Activated T-helper 17 cell treated with anti-CD3 and anti-CD28 coated beads, Interleukin-2, amount 50 U/mL, for 72 hours (primary cell): ENCODE results near the gene GP1BB. TPM values are rescaled to one million over a fixed set of nuclear protein-coding genes. Genes with fewer than 3 reads are reported as not detected.

Experiments used
- ATAC-seq: fragments of 150-1000 bp; cut with Tn5 transposase; replicated peaks from 2 replicates; pipeline ENCODE4 v1.10.0; 2021; ENCODE audit warnings: mild to moderate bottlenecking, moderate library complexity
- H3K27ac Mint-ChIP-seq: one replicate; pipeline ENCODE4 v1.8.0; 2022; ENCODE audit warnings: mixed read lengths
- H3K27me3 Mint-ChIP-seq: one replicate; pipeline ENCODE4 v1.8.0; 2022; ENCODE audit warnings: mixed read lengths
- H3K36me3 Mint-ChIP-seq: one replicate; pipeline ENCODE4 v1.8.0; 2022; ENCODE audit warnings: low read depth, mild to moderate bottlenecking, mixed read lengths
- H3K4me1 Mint-ChIP-seq: one replicate; pipeline ENCODE4 v1.8.0; 2022; ENCODE audit warnings: mixed read lengths
- H3K4me3 Mint-ChIP-seq: one replicate; pipeline ENCODE4 v1.8.0; 2022; ENCODE audit warnings: mild to moderate bottlenecking, mixed read lengths
- H3K9me3 Mint-ChIP-seq: one replicate; pipeline ENCODE4 v1.8.0; 2022; ENCODE audit warnings: mixed read lengths
- total RNA-seq, 2 donors: library from RNA; stranded (reverse); gene quantifications; one replicate each; pipeline ENCODE4 v1.2.3, GENCODE V29; 2022

GP1BB gene
- total RNA-seq, 2 donors from 2014 or later = not detected

- Mint-ChIP-seq H3K27me3 (peaks cover 3% of the 10 kb centered on the region), H3K9me3 (no peaks in the 10 kb centered on the region), H3K36me3 (no peaks in the 10 kb centered on the region), H3K4me3 (no peak overlapping the region), H3K27ac (no peak overlapping the region), H3K4me1 (no peaks in the 10 kb centered on the region)
- no peak for ATAC-seq
These were observed 18.9 kb upstream of the GP1BB start for GRCh38 chr22:19704355-19705015.

- Mint-ChIP-seq H3K27ac (no peak overlapping the region), H3K27me3 (peaks cover 3% of the 10 kb centered on the region), H3K4me3 (no peak overlapping the region), H3K4me1 (no peaks in the 10 kb centered on the region), H3K36me3 (no peaks in the 10 kb centered on the region), H3K9me3 (no peaks in the 10 kb centered on the region)
- ATAC-seq = no peak
These were observed 18.0 kb upstream of the GP1BB start for GRCh38 chr22:19705181-19705934.

DNA sequence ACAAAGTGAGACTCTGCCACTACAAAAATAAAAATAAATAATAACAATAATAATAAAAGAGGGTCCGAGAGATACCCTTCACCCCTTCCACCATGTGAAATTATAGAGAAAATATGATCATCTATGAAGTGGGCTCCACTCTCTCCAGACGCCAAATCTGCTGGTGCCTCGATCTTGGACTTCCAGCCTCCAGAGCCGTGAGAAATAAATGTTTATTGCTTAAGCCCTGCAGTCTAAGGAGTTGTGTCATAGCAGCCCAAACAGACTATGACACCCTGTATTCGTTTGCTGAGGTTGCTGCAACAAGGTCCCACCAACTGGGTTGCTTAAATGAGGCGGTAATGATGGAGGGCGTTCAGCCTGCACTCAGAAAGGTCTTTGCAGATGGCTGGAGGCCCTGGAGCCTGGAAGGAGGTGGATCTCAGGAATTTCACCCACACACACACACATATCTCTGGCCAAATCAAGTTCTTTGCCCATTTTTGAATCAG, 16.6 kb upstream of the GP1BB start:
- no peak for ATAC-seq
- Mint-ChIP-seq H3K4me3 (no peak overlapping the region), H3K9me3 (no peaks in the 10 kb centered on the region), H3K36me3 (no peaks in the 10 kb centered on the region), H3K27me3 (peaks cover 3% of the 10 kb centered on the region), H3K27ac (no peak overlapping the region), H3K4me1 (no peaks in the 10 kb centered on the region)

DNA sequence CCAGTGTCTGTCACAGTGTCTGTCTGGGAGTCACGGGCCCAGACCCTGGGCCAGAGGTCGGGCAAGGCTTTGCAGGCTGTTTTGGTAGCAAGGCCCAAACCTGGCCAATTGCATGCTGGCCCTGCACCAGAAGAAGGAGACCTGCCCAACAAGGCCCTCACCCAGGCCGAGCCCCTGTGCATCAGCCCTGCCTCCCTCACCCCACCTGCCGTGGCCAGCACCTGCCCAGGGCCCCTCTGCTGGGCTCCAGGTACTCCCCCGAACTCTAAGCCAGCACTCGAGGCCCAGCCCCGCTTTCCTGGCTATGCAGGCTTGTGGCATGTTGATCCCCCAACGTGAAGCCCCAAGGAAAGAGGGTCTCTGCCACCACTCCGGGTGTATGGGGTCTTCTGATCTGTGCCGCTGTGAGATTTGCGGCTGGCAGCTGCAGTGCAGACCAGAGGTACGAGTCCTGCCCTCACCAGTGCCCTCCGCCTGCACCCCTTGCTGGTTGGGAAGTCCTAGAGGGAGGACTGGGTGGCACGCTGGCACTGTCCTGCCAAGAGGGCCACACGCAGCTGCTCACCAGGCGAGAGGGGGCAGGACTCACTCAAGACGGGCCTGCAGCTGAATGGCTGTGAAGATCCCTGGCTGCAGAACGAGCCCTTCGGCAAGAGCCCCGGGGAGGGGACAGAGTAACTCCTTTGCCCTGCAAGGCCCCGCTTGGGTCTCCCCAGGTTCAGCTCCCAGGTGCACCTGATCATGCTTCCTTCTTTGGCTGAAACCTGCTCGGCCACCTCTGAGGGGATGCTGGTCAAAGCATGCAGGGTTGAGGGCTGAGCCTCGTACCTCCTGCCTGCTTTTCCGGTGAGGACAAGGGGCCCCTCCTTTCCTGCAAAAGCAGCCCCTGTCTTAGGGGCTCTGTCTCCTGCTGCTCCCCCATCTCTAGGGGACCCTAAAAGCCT, 15.7 kb upstream of the GP1BB start:
- Mint-ChIP-seq H3K9me3 (no peaks in the 10 kb centered on the region), H3K4me3 (no peak overlapping the region), H3K27ac (no peak overlapping the region), H3K4me1 (no peaks in the 10 kb centered on the region), H3K36me3 (no peaks in the 10 kb centered on the region), H3K27me3 (peaks cover 2% of the 10 kb centered on the region)
- no peak for ATAC-seq

DNA sequence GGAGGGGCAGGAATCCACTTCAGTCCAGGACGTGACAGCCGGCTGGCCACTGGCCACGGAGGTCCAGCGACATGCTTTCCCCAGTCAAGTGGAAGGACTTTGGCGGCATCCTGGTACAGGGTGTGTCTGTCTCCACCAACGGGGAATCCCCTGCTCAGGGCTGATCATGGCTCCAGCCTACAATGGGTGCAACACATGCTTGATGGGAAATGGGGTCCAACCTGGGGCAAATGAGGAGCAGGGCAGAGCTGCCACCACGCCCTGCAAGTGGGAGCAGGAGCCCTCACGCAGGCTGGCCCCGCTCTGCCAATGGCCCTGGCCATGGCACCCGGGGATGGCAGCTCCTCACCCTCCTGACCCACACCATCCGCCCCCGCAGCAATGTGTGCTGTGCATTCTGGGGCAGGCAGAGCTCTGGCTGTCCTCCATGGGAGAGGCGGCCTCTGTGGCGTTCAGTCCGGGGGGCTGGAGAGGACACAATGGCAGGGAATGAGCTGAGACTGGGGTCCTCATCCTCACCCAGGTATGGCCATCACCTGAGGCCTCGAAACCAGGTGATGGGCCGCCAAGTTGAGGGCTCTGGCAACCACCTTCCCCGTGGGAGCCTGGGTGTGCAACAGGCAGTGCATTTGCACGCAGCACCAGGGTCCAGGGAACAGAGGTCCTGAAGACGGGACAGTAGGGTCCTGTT, 14.9 kb upstream of the GP1BB start:
- H3K4me1 Mint-ChIP-seq = no peaks in the 10 kb centered on the region
- H3K27me3 Mint-ChIP-seq = peaks cover 3% of the 10 kb centered on the region
- H3K4me3 Mint-ChIP-seq = no peak overlapping the region
- H3K27ac Mint-ChIP-seq = no peak overlapping the region
- ATAC-seq = no peak
- no peaks in the 10 kb centered on the region for H3K36me3 Mint-ChIP-seq
- H3K9me3 Mint-ChIP-seq = no peaks in the 10 kb centered on the region

DNA sequence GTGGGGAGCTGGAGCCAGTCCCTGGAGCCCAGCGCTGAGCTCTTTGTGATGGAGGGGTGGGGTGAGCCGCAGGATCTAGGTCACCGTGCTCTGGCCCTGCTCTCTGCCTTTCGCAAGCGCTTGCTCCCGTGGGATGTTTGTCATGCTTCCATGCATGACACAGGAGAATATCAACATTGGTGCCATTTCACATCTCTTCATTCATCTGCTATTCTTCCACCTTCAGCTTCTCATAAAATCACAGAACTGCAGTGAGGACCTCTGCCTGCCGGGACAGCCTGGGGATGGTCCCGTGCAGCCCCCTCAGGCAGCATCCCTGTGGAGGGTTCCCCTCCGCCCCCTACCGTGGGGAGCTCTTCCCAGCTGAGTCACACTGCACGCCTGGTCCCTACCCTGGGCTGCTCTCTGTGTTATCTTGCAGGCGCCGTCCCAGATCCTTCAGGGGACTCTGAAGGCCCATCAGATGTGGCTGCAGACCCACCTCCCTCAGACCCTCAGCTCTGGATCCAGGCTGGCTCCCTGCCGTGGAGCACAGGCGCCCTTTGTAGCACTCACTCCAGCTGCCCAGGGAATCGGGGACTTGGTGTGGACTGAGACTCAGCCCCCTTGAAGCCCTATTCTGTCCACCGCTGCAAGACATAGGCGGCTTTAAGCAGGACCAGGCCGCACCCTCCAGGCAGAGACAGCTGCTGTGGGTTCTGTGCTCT, 14.1 kb upstream of the GP1BB start:
- peaks cover 3% of the 10 kb centered on the region for H3K27me3 Mint-ChIP-seq
- H3K27ac Mint-ChIP-seq = no peak overlapping the region
- no peaks in the 10 kb centered on the region for H3K4me1 Mint-ChIP-seq
- ATAC-seq = no peak
- H3K36me3 Mint-ChIP-seq = no peaks in the 10 kb centered on the region
- no peak overlapping the region for H3K4me3 Mint-ChIP-seq
- H3K9me3 Mint-ChIP-seq = no peaks in the 10 kb centered on the region

GRCh38 chr22:19710020-19710768, 13.1 kb upstream of the GP1BB start:
- Mint-ChIP-seq H3K36me3 (no peaks in the 10 kb centered on the region), H3K27ac (no peak overlapping the region), H3K4me3 (no peak overlapping the region), H3K4me1 (no peaks in the 10 kb centered on the region), H3K9me3 (no peaks in the 10 kb centered on the region), H3K27me3 (peaks cover 3% of the 10 kb centered on the region)
- ATAC-seq = no peak

DNA sequence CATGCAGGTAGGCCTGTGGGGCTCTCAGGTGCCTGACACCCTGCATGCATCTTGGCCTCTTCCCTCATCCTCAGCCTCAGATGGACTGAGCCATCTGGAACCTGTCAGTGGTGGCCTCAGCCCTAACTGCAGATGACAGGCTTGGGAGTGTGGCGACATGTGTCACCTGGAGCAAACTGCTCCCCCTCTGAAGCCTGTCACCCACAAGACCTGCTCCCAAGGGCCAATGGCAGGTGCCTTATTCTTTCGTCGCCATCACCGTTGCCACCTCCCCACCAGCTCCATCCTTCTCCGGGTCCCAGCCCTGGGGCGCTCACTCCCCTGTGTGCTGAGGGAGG, 12.6 kb upstream of the GP1BB start:
- no peak for ATAC-seq
- no peak overlapping the region for H3K27ac Mint-ChIP-seq

GRCh38 chr22:19713245-19713644, 10.1 kb upstream of the GP1BB start:
- H3K4me3 Mint-ChIP-seq = peak overlapping the region; percentile 54
- ATAC-seq = no peak
- H3K36me3 Mint-ChIP-seq = no peaks in the 10 kb centered on the region
- peaks cover 3% of the 10 kb centered on the region for H3K27me3 Mint-ChIP-seq
- H3K4me1 Mint-ChIP-seq = no peaks in the 10 kb centered on the region
- no peak overlapping the region for H3K27ac Mint-ChIP-seq
- no peaks in the 10 kb centered on the region for H3K9me3 Mint-ChIP-seq

More for the DNA sequence above, 12.6 kb upstream of the GP1BB start:
- Mint-ChIP-seq H3K27me3 (peaks cover 3% of the 10 kb centered on the region), H3K4me3 (no peak overlapping the region), H3K36me3 (no peaks in the 10 kb centered on the region), H3K9me3 (no peaks in the 10 kb centered on the region), H3K4me1 (no peaks in the 10 kb centered on the region)

DNA sequence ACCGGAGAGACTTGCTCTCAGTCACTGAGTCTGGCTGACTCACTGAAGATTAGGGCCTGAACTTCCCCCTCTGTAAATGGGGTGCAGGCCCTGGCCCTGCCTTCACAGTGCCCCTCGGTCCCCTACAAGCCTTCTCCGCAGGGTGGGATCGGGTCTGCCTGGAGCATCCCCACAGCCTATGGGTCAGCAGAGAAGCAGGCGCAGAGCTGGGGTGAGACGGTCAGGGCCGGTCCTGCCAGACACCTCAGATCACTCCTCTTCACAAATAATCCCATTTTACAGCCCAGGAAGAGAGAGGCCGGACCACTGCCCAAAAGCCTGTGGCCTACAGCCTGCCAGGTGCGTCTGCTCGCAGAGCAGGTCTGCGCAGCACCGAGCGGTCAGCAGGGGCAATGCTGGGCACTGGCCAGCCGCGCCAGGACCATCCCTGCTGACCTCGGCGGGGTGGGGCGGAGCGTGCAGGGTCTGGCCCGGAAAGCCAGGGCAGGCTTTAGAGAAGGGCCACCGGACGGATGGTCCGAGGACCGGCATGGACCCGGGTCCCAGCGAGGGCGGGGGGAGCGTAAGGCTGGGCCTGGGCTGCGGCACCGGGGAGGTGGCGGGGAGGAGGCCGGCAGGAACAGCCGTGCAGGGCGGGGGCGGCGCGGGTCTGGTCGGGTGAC, 9.6 kb upstream of the GP1BB start:
- Mint-ChIP-seq H3K36me3 (no peaks in the 10 kb centered on the region), H3K9me3 (no peaks in the 10 kb centered on the region), H3K27me3 (peaks cover 3% of the 10 kb centered on the region), H3K4me3 (peak overlapping the region; percentile 54), H3K4me1 (no peaks in the 10 kb centered on the region), H3K27ac (no peak overlapping the region)
- ATAC-seq = no peak

DNA sequence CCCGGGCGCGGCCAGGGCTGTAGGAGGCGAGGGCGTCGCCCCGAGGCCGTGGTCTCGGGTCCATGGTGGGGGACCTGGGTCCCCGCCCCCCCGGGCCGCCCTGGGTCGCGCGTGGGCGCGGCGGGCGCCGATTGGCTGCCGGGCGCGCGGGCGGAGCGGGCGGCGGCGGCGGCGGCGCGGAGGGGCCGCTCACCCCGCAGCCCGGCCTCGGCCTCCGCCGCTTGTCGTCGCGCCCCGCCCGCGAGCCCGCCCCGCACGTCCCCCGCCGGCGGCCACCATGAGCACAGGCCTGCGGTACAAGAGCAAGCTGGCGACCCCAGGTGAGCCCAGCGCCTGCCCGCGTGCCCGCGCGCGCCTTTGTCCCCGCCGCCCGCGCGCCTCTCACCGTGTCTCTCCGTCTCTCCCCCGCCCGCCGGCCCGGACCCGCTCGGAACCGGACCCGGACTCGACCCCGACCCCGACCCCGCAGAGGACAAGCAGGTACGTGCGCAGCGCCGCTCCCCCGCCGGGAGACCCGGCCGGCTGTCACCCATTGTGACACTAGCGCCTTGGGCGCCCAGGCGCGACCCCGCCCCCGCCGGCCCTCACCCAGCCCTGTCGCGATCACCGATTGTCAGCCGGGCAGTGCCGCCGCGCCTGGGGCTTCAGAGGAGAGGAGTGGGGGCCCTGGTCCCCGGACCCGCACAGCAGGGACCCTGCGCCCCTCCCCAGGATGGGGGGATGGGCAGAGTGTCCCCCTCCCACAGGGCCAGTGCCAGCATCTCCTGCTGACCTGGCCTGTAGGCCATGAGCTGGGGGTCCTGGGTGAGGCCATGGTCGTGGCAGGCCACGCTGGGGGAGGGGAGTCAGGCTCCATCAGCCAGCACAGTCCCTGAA, 8.8 kb upstream of the GP1BB start, which contains the start of gene SEPTIN5:
Gene SEPTIN5 (plus strand): TSS at position 192 of the 876 bp plus-strand sequence. CDS start 86 bp downstream, at position 278.
- H3K4me3 Mint-ChIP-seq = peak within 1 kb of the TSS; percentile 54
- no peak within 1 kb of the TSS for H3K27ac Mint-ChIP-seq
- no peak for ATAC-seq
- H3K27me3 Mint-ChIP-seq = peaks cover 7% of the 10 kb centered on the region
- H3K4me1 Mint-ChIP-seq = no peaks in the 10 kb centered on the region
- no peaks in the 10 kb centered on the region for H3K9me3 Mint-ChIP-seq
- peaks cover 3% of the 10 kb centered on the region for H3K36me3 Mint-ChIP-seq
